Liver (tissue), 9 donors: ENCODE measurements around the gene MKI67. TPM values are rescaled to one million over a fixed set of nuclear protein-coding genes. Genes with fewer than 3 reads are reported as not detected.

ENCODE experiments used
- DNase-seq: peaks from one replicate; pipeline ENCODE4 v3.0.0-alpha.2; 2017; ENCODE audit warnings: low spot score
- H3K27ac ChIP-seq, 2 donors: one replicate each; pipeline ENCODE4 v1.7.0; 2013; ENCODE audit warnings: inconsistent platforms in 2 of 2, low read length in 2 of 2, control low read depth in 1 of 2, low read depth in 1 of 2, mild to moderate bottlenecking in 1 of 2
- H3K27me3 ChIP-seq, 4 donors: one replicate each; pipeline versions ENCODE4 v1.6.1 to v1.7.0; 2013; ENCODE audit warnings: low read length in 3 of 4, inconsistent platforms in 1 of 4, mild to moderate bottlenecking in 1 of 4, moderate library complexity in 1 of 4; ENCODE audit not compliant: control insufficient read depth in 4 of 4, insufficient read depth in 4 of 4
- H3K36me3 ChIP-seq, 4 donors: one replicate each; pipeline versions ENCODE4 v1.6.1 to v1.7.0; 2013; ENCODE audit warnings: low read length in 3 of 4, mild to moderate bottlenecking in 3 of 4, low read depth in 1 of 4, moderate library complexity in 1 of 4; ENCODE audit not compliant: control insufficient read depth in 4 of 4, insufficient read depth in 3 of 4
- H3K4me1 ChIP-seq, 4 donors: one replicate each; pipeline versions ENCODE4 v1.6.1 to v1.7.0; 2013; ENCODE audit warnings: low read length in 3 of 4, mild to moderate bottlenecking in 3 of 4, moderate library complexity in 1 of 4; ENCODE audit not compliant: control insufficient read depth in 4 of 4, insufficient read depth in 4 of 4
- H3K4me3 ChIP-seq, 3 donors: one replicate each; pipeline versions ENCODE4 v1.6.1 to v1.7.0; 2013; ENCODE audit warnings: low read length in 3 of 3, control low read depth in 1 of 3, low read depth in 1 of 3, mild to moderate bottlenecking in 1 of 3
- H3K9ac ChIP-seq, 2 donors: one replicate each; pipeline ENCODE4 v1.7.0; 2013; ENCODE audit warnings: low read length in 2 of 2, mild to moderate bottlenecking in 2 of 2, moderate library complexity in 2 of 2, control low read depth in 1 of 2, low read depth in 1 of 2
- H3K9me3 ChIP-seq, 4 donors: one replicate each; pipeline versions ENCODE4 v1.6.1 to v1.7.0; 2013; ENCODE audit warnings: low read length in 3 of 4; ENCODE audit not compliant: control insufficient read depth in 4 of 4
- ATF3 ChIP-seq: IDR thresholded peaks from 2 replicates; pipeline ENCODE4 v1.6.1; 2016; ENCODE audit warnings: antibody characterized with exemption
- CTCF ChIP-seq: fragments of 150-350 bp; IDR thresholded peaks from 2 replicates; pipeline ENCODE4 v1.5.1; 2017; ENCODE audit warnings: improper control_type of control experiment, low read depth, low read length; ENCODE audit not compliant: missing input control
- EGR1 ChIP-seq, 2 donors: IDR thresholded peaks; 2 replicates each; pipeline ENCODE4 v1.6.1; 2016 to 2018; ENCODE audit warnings: antibody characterized with exemption in 2 of 2, low read depth in 2 of 2
- FOXA1 ChIP-seq: IDR thresholded peaks from 2 replicates; pipeline ENCODE4 v1.6.1; 2016; ENCODE audit warnings: antibody characterized with exemption
- GABPA ChIP-seq, 2 donors: IDR thresholded peaks in 1 of 2; conservative IDR thresholded peaks in 1 of 2; 2 replicates each; pipeline ENCODE4 v1.6.1; 2016; ENCODE audit warnings: antibody characterized with exemption in 2 of 2, mild to moderate bottlenecking in 1 of 2, moderate library complexity in 1 of 2
- HNF4A ChIP-seq, 2 donors: conservative IDR thresholded peaks; 2 replicates each; pipeline ENCODE4 v1.6.1; 2016; ENCODE audit warnings: antibody characterized with exemption in 2 of 2, mild to moderate bottlenecking in 2 of 2
- HNF4G ChIP-seq: IDR thresholded peaks from 2 replicates; pipeline ENCODE4 v1.6.1; 2016; ENCODE audit warnings: antibody characterized with exemption
- MAX ChIP-seq: IDR thresholded peaks from 2 replicates; pipeline ENCODE4 v1.6.1; 2016; ENCODE audit warnings: antibody characterized with exemption
- NR2F2 ChIP-seq: IDR thresholded peaks from 2 replicates; pipeline ENCODE4 v1.6.1; 2016; ENCODE audit warnings: antibody characterized with exemption
- SP1 ChIP-seq: IDR thresholded peaks from 2 replicates; pipeline ENCODE4 v1.6.1; 2018; ENCODE audit warnings: antibody characterized with exemption, mild to moderate bottlenecking
- TAF1 ChIP-seq: conservative IDR thresholded peaks from 2 replicates; pipeline ENCODE4 v1.6.1; 2016; ENCODE audit warnings: antibody characterized with exemption, mild to moderate bottlenecking
- ZBTB33 ChIP-seq: IDR thresholded peaks from 2 replicates; pipeline ENCODE4 v1.6.1; 2016; ENCODE audit warnings: antibody characterized with exemption
- WGBS: extraction: QIAGEN DNeasy Blood & Tissue Kit; methylation state at CpG from one replicate; pipeline ENCODE4 v1.1.7; 2013; 5-methylcytosine and 5-hydroxymethylcytosine counted together
- polyA plus RNA-seq, 2 donors: library from polyadenylated mRNA; stranded (reverse) in 1 of 2; unstranded in 1 of 2; fragments of 200-250 nt in 1 of 2; fragments of >200 nt in 1 of 2; fragmentation: Nextera tagmentation in 1 of 2; extraction: Ambion mirVana in 1 of 2; gene quantifications; one replicate each; pipeline versions ENCODE4 v1.2.1 to v1.2.3, GENCODE V29; 2013 to 2015
- total RNA-seq, 2 donors: library from RNA; depleted of rRNA; stranded (reverse); fragments of >200 nt; gene quantifications; one replicate each; pipeline ENCODE4 v1.2.3, GENCODE V29; 2014
- donor health status: healthy.
- donor health status: healthy.
- donor health status: healthy.
- donor health status: healthy.
- donor health status: healthy.

Gene MKI67
- total and polyA plus RNA-seq, 4 donors: 0.25 to 54.5 (median 1.1) TPM

GRCh38 chr10:128166151-128166550, 39.9 kb upstream of the MKI67 start:
- H3K9ac ChIP-seq: no peak overlapping the region
- H3K27ac ChIP-seq: no peak overlapping the region
- DNase-seq: no peak
- no peaks in the 10 kb centered on the region for H3K4me1 ChIP-seq
- no peaks in the 10 kb centered on the region for H3K9me3 ChIP-seq
- no peaks in the 10 kb centered on the region for H3K36me3 ChIP-seq
- 74% methylated on average over 2 of the region's 2 CpGs for WGBS
- no peak for TF ChIP-seq MAX
- no peak for TF ChIP-seq CTCF
- no peak for TF ChIP-seq GABPA (IDR thresholded peaks at IDR 0.05 in 1 of 2, conservative IDR thresholded peaks at IDR 0.05 in 1 of 2)
- TF ChIP-seq EGR1 (IDR thresholded peaks at IDR 0.05; ENCODE audit: low read depth in 2 of 2): no peak
- no peak for TF ChIP-seq HNF4G
- no peaks in the 10 kb centered on the region for H3K27me3 ChIP-seq
- H3K4me3 ChIP-seq: no peak overlapping the region

- WGBS: 90% methylated on average over 6 of the region's 6 CpGs
- Histone ChIP-seq H3K9ac (no peak overlapping the region), H3K36me3 (no peaks in the 10 kb centered on the region), H3K4me3 (no peak overlapping the region), H3K4me1 (no peaks in the 10 kb centered on the region), H3K9me3 (no peaks in the 10 kb centered on the region), H3K27me3 (no peaks in the 10 kb centered on the region), H3K27ac (no peak overlapping the region)
- DNase-seq: no peak
- TF ChIP-seq NR2F2 (no peak), ZBTB33 (no peak), ATF3 (no peak), EGR1 (IDR thresholded peaks at IDR 0.05; ENCODE audit: low read depth in 2 of 2) (no peak), TAF1 (no peak), FOXA1 (no peak), CTCF (no peak), SP1 (no peak), HNF4G (no peak), HNF4A (conservative IDR thresholded peaks at IDR 0.05) (no peak)
Measured at GRCh38 chr10:128165536-128165935, 39.3 kb upstream of the MKI67 start.
